ENCODE data around the gene DDX47. TPM values are rescaled to one million over a fixed set of nuclear protein-coding genes. Genes with fewer than 3 reads are reported as not detected.

Gene DDX47
- polyA plus RNA-seq = 69.0 TPM

DNA sequence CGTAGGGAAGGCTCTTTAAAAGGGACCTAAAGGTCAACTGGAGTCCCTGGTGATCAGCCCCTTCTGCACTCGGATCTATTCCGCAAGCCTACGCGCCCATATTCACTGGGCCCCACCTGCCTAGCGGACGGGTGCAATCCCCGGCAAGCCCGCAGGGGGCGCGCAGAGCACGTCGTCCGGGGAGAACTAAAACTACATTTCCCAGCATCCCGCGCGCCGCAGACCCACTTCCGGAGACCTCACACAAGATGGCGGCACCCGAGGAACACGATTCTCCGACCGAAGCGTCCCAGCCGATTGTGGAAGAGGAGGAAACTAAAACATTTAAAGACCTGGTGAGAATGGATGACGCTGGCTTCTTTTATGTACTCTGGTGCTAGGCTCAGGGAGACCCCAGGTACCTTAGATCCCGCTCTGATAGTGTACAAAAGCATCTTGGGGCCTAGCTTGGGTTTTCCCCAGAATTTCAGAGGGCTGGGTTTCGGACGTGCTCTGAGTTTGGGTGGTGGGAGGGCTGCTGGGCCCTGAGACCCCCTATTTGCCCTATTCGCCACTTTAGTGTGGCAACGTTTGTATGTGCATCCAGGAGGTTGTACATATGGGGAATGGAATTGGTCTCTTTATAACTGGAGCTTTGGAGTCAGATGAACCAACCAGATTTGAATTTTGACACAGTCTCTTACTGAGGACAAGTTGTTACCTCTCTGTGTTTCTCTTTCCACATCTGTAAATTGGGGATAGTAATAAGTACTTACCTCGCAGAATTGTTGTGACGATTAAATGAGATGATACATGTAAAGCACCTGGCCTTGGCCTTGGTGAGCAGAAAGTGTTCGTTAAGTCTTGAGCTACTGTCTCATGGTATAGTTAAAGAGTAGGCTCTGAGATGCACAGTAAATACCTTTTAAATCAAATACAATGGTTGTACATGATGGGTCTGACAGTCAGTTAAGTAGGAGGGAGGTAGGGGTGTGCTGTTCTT is at the start of gene DDX47:
TSS of gene DDX47 (plus strand) at position 227 of the 982 bp plus-strand sequence. CDS start at position 249, 22 bp downstream.
- H3K9me3 Mint-ChIP-seq = no peaks in the 10 kb centered on the region
- peak within 1 kb of the TSS; percentile 77 to 97 (median 92) for H3K27ac Mint-ChIP-seq
- H3K36me3 Mint-ChIP-seq = peaks cover 2% of the 10 kb centered on the region
- H3K27me3 Mint-ChIP-seq = no peaks in the 10 kb centered on the region
- peak within 1 kb of the TSS; percentile 83 to 97 (median 96) for H3K4me3 Mint-ChIP-seq
- H3K4me1 Mint-ChIP-seq = peaks cover 37 to 51% (median 41%) of the 10 kb centered on the region in 3 donors

DNA sequence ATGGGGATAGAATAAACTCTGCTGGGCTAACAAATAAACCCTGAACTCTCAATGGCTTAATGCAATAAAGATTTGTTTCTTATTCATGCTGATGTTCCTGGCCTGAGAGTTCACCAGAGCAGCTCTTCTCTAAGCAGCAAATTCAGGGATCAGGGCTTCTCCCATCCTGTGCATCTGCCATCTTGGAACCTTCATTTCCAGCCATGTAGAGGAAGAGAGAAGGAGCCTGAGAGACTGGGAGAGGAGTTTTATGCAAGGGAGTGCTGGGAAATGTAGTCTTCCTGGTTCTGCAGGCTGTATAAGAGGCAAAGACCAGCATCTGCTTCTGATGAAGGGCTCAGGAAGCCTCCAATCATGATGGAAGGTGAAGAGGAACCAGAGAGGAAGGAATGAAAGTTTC is 48.3 kb upstream of the DDX47 start:
- Mint-ChIP-seq H3K36me3 (peaks cover 4% of the 10 kb centered on the region), H3K27me3 (no peaks in the 10 kb centered on the region), H3K9me3 (peaks cover under 1 to 2% (median 1%) of the 10 kb centered on the region in 3 donors), H3K4me1 (peaks cover 0 to 2% (median 0%) of the 10 kb centered on the region in 3 donors), H3K27ac (no peak overlapping the region), H3K4me3 (no peak overlapping the region)

DNA sequence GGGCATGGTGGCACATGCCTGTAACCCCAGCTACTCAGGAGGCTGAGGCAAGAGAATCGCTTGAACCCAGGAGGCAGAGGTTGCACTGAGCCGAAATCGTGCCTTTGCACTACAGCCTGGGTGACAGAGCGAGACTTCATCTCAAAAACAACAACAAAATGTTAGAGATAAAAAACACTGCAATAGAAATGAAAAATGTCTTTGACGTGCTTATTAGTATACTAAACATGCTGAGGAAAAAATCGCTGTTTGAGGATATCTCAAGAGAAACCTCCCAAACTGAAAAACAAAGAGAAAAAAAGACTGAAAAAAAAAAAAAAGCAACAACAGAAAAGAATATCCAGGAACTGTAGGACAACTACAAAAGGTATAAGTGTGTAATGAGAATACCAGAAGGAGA is 42.9 kb upstream of the DDX47 start:
- Mint-ChIP-seq H3K9me3 (peaks cover 2 to 8% (median 4%) of the 10 kb centered on the region in 3 donors), H3K4me1 (no peaks in the 10 kb centered on the region), H3K36me3 (peaks cover 2% of the 10 kb centered on the region), H3K27ac (no peak overlapping the region), H3K4me3 (no peak overlapping the region), H3K27me3 (no peaks in the 10 kb centered on the region)

DNA sequence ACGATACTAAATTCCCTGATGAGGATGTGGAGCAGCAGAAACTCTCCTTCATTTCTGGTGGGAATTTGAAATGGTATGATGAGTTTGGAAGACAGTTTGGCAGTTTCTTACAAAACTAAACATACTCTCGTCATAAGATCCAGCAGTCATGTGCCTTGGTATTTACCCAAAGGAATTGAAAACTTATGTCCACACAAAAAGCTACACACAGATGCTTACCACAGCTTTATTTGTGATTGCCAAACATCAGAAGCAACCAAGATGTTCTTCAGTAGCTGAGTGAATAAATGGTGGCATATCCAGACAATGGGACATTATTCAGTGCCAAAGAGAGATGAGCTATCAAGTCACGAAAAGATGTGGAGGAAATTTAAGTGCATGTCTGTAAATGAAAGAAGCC is 38.4 kb upstream of the DDX47 start:
- no peaks in the 10 kb centered on the region for H3K27me3 Mint-ChIP-seq
- H3K27ac Mint-ChIP-seq = no peak overlapping the region
- peaks cover 1% of the 10 kb centered on the region for H3K36me3 Mint-ChIP-seq
- H3K4me1 Mint-ChIP-seq = peaks cover 0 to 4% (median 0%) of the 10 kb centered on the region in 3 donors
- peaks cover 1 to 8% (median 2%) of the 10 kb centered on the region in 3 donors for H3K9me3 Mint-ChIP-seq
- H3K4me3 Mint-ChIP-seq = no peak overlapping the region

DNA sequence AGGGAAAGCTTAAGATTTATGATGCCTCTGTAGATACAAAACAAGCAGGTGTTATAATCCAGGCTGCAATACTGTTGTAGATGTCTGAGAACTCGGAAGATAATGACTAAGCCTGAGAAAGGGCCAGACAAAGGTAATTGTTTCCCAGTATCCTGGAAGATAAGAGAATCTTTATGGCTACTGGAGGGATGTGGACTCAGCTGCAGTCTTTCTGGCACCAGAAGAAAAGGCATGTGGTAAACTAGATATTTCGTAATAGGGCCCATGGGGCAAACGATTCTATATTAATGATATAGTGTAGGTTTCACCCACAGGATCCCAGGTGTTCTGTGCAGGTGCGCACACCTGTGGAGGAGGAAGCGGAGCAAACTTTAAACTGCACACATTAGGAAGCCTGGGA is 36.9 kb upstream of the DDX47 start:
- Mint-ChIP-seq H3K27ac (no peak overlapping the region), H3K27me3 (no peaks in the 10 kb centered on the region), H3K9me3 (peaks cover 0 to 5% (median 0%) of the 10 kb centered on the region in 3 donors)

DNA sequence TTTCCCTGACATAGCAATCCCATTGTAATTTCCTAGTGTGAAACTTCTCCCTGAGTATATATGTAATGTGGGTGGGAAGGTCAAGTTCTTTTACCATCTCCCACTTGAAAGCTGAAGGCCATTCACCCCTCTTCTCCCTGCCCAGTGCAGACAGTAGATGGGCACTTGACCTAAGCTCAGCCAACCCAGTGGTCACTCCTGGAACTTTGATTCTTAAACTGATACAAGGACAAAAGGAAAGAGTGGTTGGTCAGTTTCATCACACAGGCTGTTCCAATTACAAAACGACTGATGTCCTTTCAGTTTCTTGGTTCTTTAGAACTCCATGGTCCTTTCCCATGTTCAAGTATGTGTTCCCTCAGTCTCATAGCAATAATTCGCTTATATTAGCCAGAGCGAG is 36.1 kb upstream of the DDX47 start:
- Mint-ChIP-seq H3K27me3 (no peaks in the 10 kb centered on the region), H3K36me3 (no peaks in the 10 kb centered on the region), H3K27ac (no peak overlapping the region), H3K4me1 (peaks cover 0 to 4% (median 0%) of the 10 kb centered on the region in 3 donors), H3K9me3 (peaks cover 0 to 3% (median 0%) of the 10 kb centered on the region in 3 donors), H3K4me3 (no peak overlapping the region)

More for the DNA sequence above, 36.9 kb upstream of the DDX47 start:
- Mint-ChIP-seq H3K36me3 (no peaks in the 10 kb centered on the region), H3K4me1 (peaks cover 0 to 4% (median 0%) of the 10 kb centered on the region in 3 donors), H3K4me3 (no peak overlapping the region)

DNA sequence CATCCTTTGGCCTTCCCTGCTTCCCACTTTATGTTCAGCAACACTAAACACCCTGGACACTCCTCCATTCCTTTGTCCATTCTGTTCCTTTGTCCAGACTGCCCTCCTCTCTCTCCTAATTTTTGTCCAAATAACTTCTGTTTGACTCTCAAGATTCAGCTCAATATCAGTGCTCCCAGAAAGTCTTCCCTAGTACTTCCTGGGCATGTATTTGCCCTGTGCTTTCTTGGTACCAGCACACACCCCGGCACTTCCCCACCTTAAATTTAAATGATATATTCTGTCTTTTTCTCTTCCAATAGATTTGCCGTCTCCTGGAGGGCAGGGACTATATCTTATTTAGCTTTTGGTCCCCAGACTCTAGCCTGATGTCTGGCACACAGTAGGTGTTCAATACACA is 34.1 kb upstream of the DDX47 start:
- H3K4me1 Mint-ChIP-seq = peaks cover 0 to 4% (median 0%) of the 10 kb centered on the region in 3 donors

DNA sequence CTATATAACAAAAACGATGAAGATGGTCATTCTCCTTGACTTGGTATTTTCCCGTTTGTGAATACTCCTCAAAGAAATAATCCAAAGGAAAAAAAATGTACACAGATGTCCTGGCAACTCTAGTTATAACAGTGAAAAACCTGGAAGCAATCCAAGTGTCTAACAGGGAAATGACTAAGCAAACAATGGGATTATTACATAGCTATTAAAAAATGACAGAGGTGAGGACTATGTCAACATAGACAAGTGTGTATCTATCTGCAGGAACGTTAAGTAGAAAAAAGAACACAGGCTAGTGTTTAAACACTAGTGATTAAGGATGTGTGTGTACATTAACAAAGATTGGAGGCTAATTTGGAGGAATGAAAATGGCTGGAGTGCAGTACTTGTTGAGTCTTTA is 33.6 kb upstream of the DDX47 start:
- no peak overlapping the region for H3K27ac Mint-ChIP-seq
- no peaks in the 10 kb centered on the region for H3K27me3 Mint-ChIP-seq
- no peak overlapping the region for H3K4me3 Mint-ChIP-seq
- peaks cover 0 to 4% (median 0%) of the 10 kb centered on the region in 3 donors for H3K4me1 Mint-ChIP-seq
- peaks cover 3% of the 10 kb centered on the region for H3K36me3 Mint-ChIP-seq
- peaks cover 0 to 3% (median 0%) of the 10 kb centered on the region in 3 donors for H3K9me3 Mint-ChIP-seq

More for the DNA sequence above, 34.1 kb upstream of the DDX47 start:
- Mint-ChIP-seq H3K27ac (peak overlapping the region in 1 of 3 donors; percentile 38), H3K4me3 (no peak overlapping the region), H3K36me3 (peaks cover 3% of the 10 kb centered on the region), H3K9me3 (peaks cover 0 to 3% (median 0%) of the 10 kb centered on the region in 3 donors), H3K27me3 (no peaks in the 10 kb centered on the region)

DNA sequence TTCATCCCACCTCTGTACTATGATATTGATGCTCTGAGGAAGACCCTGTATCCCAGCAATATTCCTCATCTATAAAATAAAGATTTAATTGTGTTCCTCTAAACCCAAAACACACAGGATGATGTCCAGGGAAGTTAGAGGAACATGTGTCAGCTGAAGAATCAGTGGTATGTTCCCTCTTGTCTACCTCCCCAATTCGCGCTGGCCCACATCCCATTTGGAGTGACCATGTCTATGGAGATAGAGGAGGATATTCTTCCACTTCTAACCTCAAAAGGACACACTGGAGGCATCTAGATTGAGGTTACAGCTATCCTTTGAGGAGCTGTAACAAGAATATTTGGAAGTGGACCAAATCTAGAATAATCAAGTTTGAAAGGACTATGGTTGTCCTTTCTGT is 29.0 kb upstream of the DDX47 start:
- H3K27ac Mint-ChIP-seq = peak overlapping the region in 1 of 3 donors; percentile 32
- peaks cover 2% of the 10 kb centered on the region for H3K27me3 Mint-ChIP-seq
- H3K9me3 Mint-ChIP-seq = no peaks in the 10 kb centered on the region
- H3K4me1 Mint-ChIP-seq = peaks cover 10 to 14% (median 10%) of the 10 kb centered on the region in 3 donors
- H3K36me3 Mint-ChIP-seq = peaks cover 3% of the 10 kb centered on the region
- peak overlapping the region in 1 of 4 donors; percentile 90 for H3K4me3 Mint-ChIP-seq

DNA sequence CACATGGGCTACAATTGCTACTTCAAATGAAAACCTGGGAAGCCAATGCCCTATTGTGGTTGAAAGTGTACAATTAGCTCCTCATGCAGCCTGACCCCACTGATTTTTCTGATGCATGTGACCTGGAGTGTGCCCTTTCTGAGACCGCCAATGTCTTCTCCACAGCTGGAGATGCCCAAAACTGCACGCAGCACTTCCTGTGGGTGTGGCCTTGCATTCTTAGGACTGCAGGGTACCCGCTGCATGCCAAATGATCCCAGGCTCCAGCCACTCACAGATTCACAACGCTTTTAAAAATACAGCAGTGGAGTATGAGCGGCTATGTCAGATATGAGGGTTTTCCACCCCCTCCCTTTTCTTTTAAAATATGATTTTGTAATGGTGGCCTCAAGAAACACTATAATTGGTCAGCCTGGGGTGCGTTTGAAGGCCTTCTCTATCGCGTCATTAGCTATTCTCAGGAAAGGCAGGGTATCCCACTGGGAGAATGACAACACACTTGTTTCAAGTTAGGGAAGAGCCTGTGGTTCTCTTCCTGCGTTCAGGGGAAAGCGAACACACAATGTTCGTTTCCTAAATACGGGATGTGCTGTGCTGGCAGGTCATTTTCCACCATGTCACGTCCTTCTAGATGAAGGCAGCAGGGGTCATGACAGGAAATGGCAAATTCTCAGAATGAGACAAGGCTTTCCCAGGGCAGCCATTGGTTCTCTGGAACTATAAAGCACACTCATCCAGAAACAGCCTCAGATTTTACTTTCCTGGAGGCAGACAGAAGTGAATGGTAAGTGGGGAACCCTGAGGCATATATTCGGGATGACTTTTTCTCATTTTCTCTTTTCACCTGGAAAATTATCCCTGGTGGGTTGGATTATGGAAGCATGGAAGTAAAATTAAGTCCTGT is 28.0 kb upstream of the DDX47 start, which contains the start of gene APOLD1:
TSS of gene APOLD1 (plus strand) at position 749 of the 904 bp plus-strand sequence. CDS start at position 782, 33 bp downstream.
- H3K27me3 Mint-ChIP-seq = peaks cover 2% of the 10 kb centered on the region
- H3K27ac Mint-ChIP-seq = peak within 1 kb of the TSS in 2 of 3 donors; percentile 45 to 53
- peaks cover 3% of the 10 kb centered on the region for H3K36me3 Mint-ChIP-seq
- H3K4me3 Mint-ChIP-seq = peak within 1 kb of the TSS; percentile 85 to 91 (median 90)
- no peaks in the 10 kb centered on the region for H3K9me3 Mint-ChIP-seq
- H3K4me1 Mint-ChIP-seq = peaks cover 10 to 14% (median 11%) of the 10 kb centered on the region in 3 donors

DNA sequence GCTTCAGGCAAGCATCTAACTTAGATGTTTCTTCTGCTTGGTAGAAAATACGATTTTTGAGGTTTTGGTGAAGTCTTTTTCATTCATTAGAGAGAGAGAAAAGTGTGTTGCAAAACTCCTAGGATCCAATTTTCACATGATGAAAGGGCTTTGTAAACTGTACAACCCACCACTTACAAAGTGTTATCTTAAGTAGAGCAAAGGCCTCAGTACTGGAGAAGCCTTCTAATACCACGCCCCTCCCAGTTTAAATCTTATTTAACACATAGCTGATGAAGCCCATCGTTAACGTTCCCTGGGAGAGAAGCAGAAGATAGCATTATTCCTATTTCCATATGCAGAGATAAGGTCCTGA is 26.8 kb upstream of the DDX47 start:
- Mint-ChIP-seq H3K4me1 (peaks cover 10 to 14% (median 11%) of the 10 kb centered on the region in 3 donors), H3K4me3 (peak overlapping the region; percentile 85 to 91 (median 90)), H3K9me3 (no peaks in the 10 kb centered on the region), H3K27ac (peak overlapping the region in 2 of 3 donors; percentile 45 to 53), H3K27me3 (peaks cover 2% of the 10 kb centered on the region), H3K36me3 (peaks cover 3% of the 10 kb centered on the region)

DNA sequence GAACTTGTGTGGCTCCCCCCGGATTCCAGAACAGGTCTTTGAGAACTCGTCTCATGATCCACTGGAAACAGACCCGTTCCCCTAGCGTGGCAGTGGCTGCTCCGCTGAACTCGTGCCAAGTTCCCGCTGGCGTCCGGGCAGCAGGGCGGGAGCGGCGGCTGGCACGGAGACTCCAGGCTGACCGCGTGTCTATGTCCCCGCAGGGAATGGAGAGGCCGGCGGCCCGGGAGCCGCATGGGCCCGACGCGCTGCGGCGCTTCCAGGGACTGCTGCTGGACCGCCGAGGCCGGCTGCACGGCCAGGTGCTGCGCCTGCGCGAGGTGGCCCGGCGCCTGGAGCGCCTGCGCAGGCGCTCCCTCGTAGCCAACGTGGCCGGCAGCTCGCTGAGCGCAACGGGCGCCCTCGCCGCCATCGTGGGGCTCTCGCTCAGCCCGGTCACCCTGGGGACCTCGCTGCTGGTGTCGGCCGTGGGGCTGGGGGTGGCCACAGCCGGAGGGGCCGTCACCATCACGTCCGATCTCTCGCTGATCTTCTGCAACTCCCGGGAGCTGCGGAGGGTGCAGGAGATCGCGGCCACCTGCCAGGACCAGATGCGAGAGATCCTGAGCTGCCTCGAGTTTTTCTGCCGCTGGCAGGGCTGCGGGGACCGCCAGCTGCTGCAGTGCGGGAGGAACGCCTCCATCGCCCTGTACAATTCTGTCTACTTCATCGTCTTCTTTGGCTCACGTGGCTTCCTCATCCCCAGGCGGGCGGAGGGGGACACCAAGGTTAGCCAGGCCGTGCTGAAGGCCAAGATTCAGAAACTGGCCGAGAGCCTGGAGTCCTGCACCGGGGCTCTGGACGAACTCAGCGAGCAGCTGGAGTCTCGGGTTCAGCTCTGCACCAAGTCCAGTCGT is 26.2 kb upstream of the DDX47 start:
- Mint-ChIP-seq H3K4me3 (peak overlapping the region; percentile 85 to 91 (median 90)), H3K27ac (peak overlapping the region in 2 of 3 donors; percentile 45 to 88), H3K9me3 (no peaks in the 10 kb centered on the region), H3K36me3 (peaks cover 3% of the 10 kb centered on the region), H3K27me3 (peaks cover 2% of the 10 kb centered on the region), H3K4me1 (peaks cover 10 to 14% (median 11%) of the 10 kb centered on the region in 3 donors)

DNA sequence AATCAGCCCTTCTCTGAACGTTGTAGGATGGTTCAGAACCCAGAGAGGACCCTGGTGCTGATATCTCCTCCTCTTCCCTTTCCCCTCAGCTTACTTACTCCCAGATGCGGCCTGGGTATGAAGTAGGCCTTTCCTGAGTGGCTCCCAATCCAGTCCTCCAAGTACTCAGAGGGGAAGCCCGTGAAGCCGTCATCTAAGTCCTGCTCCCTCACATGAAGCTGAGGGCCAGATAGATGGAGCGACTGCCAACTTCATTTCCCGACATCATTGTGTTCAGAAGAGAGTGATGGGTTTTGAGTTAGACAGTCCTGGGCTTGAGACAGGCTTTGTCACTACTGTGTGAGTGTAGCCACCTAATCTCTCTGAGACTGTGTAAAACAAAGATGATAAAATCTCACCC is 25.0 kb upstream of the DDX47 start:
- no peaks in the 10 kb centered on the region for H3K9me3 Mint-ChIP-seq
- H3K4me1 Mint-ChIP-seq = peaks cover 10 to 14% (median 11%) of the 10 kb centered on the region in 3 donors
- H3K36me3 Mint-ChIP-seq = no peaks in the 10 kb centered on the region
- H3K4me3 Mint-ChIP-seq = peak overlapping the region in 3 of 4 donors; percentile 63 to 88 (median 80)
- peaks cover 2% of the 10 kb centered on the region for H3K27me3 Mint-ChIP-seq
- peak overlapping the region in 2 of 3 donors; percentile 37 to 94 for H3K27ac Mint-ChIP-seq

All from IgD-negative memory B cell (primary cell).